MM.1S (cell line): Measurements from ENCODE around the gene HSPB6.

Experiments
- CTCF ChIP-seq: fragments of 300-600 bp; sonication (generic); IDR thresholded peaks from 2 replicates; pipeline ENCODE4 v1.5.1; 2016; ENCODE audit warnings: antibody characterized with exemption, low read length, mixed read lengths
- EZH2 ChIP-seq: fragments of 300-600 bp; sonication (generic); optimal IDR thresholded peaks from 2 replicates; pipeline ENCODE3; 2017; ENCODE audit warnings: low read depth, mild to moderate bottlenecking, antibody characterized with exemption, low read length, mixed read lengths
- EZH2phosphoT487 ChIP-seq: fragments of 300-600 bp; sonication (generic); IDR thresholded peaks from 2 replicates; pipeline ENCODE4 v1.6.1; 2018; ENCODE audit warnings: antibody characterized with exemption, low read length

- TF ChIP-seq CTCF (no peak), EZH2phosphoT487 (no peak), EZH2 (no peak)
Observed at GRCh38 chr19:35775298-35776101, 18.7 kb upstream of the HSPB6 start, which contains the start of gene ARHGAP33.
